ENCODE measurements around the gene PALB2.

PALB2 gene

GRCh38 chr16:23580391-23580790 lies 60.7 kb downstream of the PALB2 start:
- no peak for DNase-seq

GRCh38 chr16:23579371-23579770 lies 61.7 kb downstream of the PALB2 start:
- DNase-seq, result no peak

GRCh38 chr16:23578101-23578830 lies 62.8 kb downstream of the PALB2 start:
- no peak for DNase-seq

GRCh38 chr16:23577493-23577892 lies 63.6 kb downstream of the PALB2 start:
- no peak for DNase-seq

GRCh38 chr16:23575834-23576233 lies 65.3 kb downstream of the PALB2 start:
- DNase-seq, result no peak

GRCh38 chr16:23573817-23574216 lies 67.3 kb downstream of the PALB2 start:
- DNase-seq, result no peak

GRCh38 chr16:23572394-23572793 lies 68.7 kb downstream of the PALB2 start:
- DNase-seq, result no peak

- DNase-seq, result no peak
Observed at GRCh38 chr16:23571895-23572294, 69.2 kb downstream of the PALB2 start.

GRCh38 chr16:23570992-23571632 lies 70.0 kb downstream of the PALB2 start:
- no peak for DNase-seq

- no peak for DNase-seq
Observed at GRCh38 chr16:23567602-23568001, 73.5 kb downstream of the PALB2 start.

- no peak for DNase-seq
Observed at GRCh38 chr16:23566724-23567123, 74.4 kb downstream of the PALB2 start.

- no peak for DNase-seq
Observed at GRCh38 chr16:23564575-23565363, 76.3 kb downstream of the PALB2 start.

GRCh38 chr16:23563186-23563585 lies 77.9 kb downstream of the PALB2 start:
- no peak for DNase-seq

GRCh38 chr16:23562505-23562904 lies 78.6 kb downstream of the PALB2 start:
- DNase-seq, result no peak

GRCh38 chr16:23561586-23561985 lies 79.5 kb downstream of the PALB2 start:
- no peak for DNase-seq

- DNase-seq, result peak; percentile 44
Observed at GRCh38 chr16:23557779-23558702, 83.1 kb downstream of the PALB2 start.

- peak; percentile 99 for DNase-seq
Observed at GRCh38 chr16:23556881-23557778, 84.0 kb downstream of the PALB2 start, which contains the start of the genes EARS2 and UBFD1. Gene EARS2, minus strand, starts transcription at chr16:23557350. Its CDS starts 7 bp downstream, at chr16:23557343. Gene UBFD1, plus strand, starts transcription at chr16:23557727. Its CDS starts 16 bp downstream, at chr16:23557743.

GRCh38 chr16:23554536-23554935 lies 86.6 kb downstream of the PALB2 start:
- no peak for DNase-seq

Measured in stimulated activated CD8-positive, alpha-beta memory T cell treated with anti-CD3 and anti-CD28 coated beads, Interleukin-4, amount 100 ng/mL, for 48 hours (primary cell).